HG02943 (cell line): Measurements from ENCODE around the gene CPTP.

Source experiments
- ATAC-seq: cut with Tn5 transposase; IDR thresholded peaks from one replicate; pipeline ENCODE4 v1.9.1; 2021; ENCODE audit warnings: mild to moderate bottlenecking, low read depth, moderate library complexity; ENCODE audit not compliant: unreplicated experiment

The CPTP gene

DNA sequence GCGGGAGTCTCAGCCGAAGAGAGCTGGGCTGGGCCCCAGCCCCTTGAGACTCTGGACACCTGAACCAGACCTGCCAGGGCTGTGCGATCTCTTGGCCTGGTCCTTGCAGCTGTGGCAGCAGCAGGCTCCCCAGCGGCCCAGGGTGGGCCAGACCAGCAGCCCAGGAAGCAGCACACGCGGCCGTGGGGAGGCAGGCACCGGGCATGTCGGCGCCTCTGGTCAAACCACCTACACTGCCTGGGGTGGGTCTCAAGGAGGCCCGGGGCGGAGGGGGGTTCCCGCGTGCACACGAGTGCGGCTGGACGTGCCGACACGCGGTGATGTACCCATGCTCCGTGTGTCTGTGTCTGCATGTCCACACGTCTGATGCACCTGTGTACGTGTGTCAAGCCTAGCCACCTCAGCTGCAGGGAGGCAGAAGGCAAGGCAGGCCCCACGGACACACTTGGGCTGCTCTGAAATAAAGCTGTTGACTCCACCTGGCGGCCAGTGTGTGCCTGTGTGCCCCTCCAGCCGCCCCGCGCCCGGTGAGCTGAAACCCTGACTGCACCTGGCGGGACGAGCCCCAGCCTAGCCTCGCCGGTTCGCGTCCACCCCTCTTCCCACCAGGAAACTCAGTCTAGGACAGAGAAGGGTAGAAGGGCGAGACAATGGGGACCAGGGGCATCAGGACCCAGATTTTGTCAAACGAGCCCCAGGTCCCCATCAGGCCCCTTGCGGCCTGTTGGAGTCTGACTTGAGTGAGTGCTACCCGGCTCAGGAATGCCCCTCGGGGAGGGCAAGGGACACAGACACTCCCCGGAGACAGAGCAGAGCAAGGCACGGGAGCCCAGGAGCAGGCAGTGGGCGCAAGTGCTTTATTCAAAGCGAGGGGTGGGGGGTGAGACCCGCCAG lies 32.8 kb upstream of the CPTP start:
- no peak for ATAC-seq

DNA sequence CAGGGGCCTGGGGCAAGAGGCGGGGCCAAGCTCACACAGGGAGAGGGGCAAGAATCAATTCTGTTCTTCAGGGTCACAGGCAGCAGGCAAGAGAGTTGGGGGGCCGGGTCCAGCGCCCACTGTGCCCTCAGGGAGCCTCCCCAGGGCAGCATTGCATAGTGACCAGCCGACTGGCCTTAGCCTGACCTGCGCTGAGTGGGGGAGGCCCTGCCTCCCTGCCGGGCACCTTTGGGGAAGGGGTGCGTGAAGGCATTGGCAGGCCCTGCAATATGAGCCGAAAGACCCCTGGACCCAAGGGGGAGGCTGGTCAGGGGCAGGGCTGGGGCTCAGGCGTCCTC lies 32.2 kb upstream of the CPTP start:
- no peak for ATAC-seq

DNA sequence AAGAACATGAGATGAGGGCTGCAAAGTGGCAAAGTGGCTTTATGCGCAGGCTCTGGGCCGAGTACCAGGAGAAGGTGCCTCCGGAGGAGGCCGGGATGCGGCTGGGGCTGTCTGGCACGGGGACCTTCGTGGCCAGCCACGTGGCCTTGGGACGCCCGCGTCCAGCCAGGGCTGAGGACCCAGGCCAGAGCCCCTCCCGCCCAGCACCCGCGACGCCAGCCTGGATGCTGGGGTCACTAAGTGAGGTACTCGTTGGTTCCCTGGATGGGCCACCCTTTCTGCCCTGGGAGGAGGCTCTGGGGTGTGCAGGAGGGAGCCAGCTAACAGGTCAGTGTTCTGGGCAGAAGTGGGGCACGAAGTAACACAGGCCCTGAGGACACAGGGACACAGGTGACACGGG lies 31.8 kb upstream of the CPTP start:
- ATAC-seq, result no peak

DNA sequence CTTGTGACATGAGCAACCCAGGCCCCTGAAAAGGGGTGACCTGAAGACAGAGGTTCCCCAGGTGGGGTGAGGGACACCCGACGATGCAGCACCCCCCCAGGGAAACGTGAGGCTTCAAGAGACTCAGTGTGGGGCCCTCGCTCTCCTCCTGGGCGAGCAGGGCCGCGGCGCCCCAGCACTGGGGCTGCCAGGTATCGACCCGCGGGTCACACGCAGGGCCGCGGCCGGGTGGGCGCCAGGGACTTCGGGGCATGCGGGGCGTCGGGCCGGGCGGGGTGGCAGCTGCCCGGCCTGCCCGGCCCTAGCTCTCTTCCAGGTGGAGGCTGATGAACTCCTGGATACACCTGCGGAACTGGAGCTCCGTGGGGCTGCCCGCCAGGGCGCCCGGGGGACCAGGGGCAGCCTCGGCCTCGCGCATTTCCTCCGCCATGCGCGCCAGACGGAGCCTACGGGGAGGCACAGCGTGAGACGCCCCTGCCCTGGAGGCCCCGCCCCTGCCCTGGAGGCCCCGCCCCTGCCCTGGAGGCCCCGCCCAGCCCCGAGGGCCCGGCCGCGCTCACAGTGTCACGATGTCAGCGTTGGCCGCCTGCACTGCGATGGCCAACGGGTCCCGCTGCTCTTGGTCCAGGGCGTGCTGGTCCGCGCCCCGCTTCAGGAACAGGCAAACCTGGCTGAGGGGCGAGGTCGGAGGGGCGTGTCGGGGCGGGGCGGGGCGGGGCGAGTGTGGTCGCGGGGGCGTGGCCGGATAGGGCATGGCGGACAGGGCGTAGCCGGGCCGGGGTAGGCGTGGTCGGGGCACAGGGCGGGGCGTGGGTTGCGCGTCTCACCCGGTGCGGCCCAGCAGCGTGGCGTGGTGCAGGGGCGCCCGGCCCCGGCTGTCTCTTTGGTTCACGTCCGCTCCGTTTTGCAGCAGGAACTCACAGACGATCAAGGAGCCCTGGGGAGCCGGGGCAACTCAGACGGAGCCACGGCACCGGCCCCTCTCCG lies 31.0 kb upstream of the CPTP start:
- no peak for ATAC-seq

DNA sequence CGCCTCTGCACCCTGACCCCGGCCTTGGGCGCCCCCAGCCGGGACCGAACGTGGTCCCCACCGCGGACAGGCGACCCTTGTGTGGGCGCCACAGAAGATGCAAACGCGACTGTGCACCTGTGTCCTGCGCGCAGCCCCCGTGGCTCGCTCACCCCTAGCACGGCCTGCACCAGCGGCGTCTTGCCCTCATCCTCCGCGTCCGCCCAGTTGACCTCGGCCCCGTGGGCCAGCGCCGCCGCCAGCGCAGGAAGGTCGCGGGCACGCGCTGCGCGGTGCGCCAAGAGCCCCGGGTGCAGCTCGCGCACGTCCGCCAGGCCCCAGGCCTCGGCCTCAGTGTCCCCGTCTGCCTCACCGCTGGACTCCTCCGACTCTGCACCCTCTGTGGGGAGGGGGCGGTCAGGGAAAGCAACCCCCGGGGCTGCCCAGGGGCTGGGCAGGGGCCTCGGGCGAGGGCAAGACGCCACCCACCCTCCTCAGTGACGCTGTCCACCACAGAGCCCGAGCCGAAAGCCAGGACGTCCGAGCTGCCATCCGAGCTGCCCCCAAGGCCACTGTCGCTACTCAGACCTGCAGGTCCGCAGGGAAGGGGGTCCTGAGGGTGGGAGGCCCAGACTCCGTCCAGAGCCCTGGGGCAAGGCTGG lies 30.2 kb upstream of the CPTP start:
- no peak for ATAC-seq

DNA sequence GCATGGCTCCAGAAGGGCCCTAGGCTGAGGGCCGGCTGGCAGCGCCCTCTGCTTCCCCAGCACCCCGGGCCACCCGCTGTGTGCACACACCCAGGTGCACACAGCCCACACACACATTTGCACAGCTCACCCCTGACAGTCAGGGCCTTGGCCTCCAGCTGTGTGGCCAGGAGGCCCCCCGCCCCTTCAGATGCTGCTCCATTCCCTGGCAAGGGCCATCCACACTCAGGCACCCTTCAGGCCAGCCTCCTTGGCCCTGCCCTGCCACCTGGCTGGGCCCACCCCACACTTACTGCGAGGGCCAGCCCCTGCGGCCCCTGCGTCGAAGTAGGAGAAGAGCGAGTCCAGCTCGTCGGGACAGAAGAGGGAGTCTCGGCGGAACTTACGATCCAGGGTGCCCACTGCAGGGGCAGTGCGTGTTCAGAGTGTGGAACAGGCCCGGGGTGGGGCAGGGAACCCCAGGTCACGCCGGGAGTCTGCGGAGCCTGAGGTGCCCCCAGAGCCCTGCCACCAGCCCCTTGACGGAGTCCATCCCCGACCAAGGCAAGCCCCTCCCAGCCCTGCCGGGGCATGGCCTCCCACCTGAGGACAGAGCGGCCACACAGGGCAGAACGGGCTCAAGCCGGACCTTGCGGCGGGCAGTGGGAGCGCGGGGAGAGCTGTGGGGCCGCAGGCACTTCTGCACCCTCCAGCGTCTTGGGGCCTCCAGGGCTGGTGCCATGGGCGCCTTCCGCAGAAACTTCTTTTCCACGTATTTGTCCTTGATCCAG lies 29.3 kb upstream of the CPTP start:
- ATAC-seq, result no peak

DNA sequence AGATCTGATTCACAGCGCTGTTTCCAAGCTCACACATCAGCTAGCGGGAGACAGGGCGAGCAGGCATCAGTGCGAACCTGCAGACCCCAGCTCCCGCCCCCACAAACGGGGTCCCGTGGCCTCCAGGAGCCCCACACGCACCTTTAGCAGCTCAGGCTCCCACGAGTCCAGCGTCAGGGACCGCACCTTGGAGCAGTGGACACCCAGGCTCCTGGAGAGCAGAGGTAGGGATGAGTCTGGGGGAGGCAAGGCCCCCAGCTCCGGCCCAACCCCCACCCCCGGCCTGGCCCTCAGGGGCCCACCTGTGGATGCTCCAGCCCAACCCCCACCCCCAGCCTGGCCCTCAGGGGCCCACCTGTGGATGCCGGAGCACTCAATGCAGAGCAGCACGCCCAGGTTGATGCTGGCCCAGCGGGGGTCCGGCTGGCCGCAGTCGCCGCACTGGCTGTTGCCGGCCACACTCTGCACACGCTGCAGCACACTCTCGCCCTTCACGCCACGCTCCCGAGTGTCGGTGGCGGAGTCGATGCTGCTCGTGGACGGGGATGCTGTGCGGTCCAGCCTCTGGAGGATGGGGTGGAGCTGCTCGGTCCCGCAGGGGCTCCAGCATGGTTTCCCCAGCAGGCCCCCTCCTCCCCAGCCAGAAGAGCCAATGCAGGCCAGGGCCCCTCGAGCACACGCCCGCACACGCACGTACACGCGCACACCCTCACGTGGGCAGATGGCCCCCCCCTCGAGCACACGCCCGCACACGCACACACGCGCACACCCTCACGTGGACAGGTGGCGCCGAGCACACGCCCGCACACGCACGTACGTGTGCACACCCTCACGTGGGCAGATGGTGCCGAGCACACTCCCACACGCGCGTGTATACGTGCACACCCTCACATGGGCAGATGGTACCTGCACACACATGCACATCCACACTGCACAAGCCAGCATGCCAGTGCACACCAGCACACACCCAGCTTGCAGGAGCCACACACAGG lies 28.2 kb upstream of the CPTP start:
- no peak for ATAC-seq

DNA sequence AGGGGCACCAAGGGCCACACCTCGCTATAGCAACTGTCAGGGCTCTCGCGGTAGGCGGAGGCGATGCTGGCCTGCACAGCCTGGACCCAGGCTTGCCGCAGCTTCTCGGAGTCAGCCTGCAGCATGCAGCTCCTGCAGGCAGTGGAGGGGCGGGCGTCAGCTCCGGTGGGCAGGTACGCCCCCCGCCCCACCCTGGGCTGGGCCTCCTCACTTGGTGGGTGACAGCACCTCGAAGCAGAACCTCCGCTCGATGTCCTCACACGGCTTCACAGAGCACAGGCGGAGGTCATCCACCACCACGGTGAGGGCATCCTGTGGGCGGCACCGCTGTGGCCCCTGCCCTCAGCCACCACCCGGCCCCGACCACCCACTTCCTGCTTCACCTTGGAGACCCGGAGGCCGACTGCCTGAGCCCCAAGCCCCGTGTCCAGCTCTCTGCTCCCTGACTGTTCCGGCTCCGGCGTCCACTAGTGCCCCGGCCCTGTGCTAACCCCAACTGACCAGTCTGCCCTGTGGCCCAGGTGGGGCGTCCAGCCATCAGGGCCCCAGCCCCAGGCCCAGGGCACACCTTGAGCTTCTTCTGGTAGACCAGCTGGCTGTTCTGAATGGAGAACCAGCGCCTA lies 26.7 kb upstream of the CPTP start:
- ATAC-seq, result no peak

DNA sequence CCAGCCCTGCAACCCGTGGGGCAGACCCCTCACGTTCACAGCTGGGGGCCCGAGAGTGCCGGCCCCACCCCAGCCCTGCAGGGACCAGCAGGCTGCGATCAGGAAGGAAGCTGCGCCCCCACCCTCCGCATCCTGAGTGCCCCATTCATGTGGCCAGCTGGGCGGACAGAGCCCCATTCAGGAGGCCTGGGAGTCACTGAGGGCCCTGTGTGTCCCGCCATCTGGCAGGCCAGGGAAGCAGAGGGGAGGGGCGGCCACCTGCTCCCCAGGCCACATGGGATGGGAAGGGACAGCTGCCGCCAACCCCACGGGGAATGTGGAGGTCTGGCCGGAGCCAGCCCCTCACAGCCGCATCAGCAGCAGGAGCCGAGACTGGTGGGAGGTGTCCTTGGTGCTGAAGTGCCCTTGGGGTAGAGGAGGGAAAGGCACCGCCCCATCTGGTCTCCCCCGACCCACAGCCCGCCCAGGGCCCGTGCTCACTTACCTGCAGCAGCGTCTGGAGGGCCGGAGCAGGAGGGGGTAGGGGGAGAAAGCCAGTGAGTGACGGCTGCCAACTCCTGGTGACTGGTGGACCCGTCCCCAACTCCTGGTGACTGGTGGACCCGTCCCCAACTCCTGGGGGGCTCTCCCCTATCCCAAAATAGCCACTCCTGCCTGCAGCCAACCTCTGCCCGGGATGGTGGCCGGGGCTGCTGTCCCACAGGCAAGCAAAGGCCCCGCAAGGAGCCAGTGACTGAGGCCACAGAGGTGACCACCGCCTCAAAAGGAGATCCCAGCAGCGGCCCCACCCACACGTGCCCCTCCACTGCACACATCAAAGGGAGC lies 25.5 kb upstream of the CPTP start:
- ATAC-seq, result no peak

DNA sequence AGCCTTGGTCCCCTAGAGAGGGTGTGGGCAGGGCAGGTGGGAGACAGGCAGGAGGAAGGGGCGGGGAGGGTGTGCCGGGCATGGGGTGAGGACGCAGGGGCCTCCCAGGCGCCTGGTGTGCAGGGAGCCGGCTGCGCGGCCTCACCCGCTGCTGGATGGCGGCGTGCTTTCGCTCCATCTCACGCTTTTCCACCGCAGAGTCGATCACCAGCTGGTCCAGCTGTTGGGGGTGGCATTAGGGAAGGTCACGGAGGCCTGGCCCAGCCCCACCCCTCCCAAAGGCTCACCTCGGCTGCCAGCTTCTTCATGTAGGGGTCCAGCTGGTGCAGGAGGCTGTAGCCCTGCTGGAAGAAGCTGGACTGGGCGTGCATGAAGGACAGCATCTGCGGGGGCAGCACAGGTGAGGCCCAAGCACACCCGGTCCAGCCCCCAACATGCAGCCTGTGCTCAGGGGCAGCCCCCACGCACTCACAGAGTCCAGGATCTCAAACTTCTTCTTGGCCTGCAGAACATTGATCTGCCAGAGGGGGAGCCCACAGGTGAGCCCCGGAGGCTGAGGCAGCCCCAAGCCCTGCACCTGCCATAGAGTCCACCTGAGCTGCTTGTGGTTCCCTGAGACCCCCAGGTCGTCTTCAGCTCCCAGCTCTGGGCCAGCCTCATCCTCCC lies 24.8 kb upstream of the CPTP start:
- ATAC-seq, result no peak

DNA sequence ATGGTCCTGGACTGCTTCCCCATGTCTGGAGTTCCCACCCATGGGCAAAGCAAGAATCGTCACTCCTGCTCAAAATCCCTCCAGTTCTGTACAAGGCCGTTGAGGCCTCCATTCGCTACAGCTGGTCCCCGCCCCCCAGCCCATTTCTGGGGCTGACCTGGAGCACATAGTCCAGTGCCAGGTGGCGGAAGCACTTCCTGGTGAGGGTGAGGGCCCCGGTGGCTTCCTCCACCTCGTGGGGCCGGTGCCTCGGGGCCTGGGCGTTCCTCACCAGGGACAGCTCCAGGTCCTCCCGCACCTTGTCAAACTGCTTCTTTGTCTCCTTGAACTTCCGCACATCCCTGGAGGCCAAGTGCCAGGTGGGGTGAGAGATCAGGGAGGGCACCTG lies 24.3 kb upstream of the CPTP start:
- no peak for ATAC-seq

DNA sequence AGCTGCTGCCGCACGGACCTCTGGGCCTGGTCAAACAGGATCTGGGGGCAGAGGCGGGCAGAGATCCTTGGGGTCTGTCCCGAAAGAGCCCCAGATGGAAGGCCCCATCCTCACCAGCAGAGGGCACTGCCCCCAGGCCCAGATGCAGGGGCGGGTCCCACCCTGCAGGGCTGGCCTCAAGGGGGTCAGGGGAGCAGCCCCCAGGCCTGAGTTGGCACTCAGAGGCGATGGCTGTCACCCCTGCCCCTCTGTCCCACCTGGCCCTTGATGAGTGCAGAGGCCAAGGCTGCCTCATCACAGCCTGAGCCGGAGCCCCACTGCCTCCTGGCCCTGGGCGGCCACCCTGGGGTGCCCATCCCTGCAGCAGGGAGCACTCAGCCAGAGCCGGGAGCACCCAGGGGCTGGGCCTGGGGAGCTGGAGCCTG lies 22.6 kb upstream of the CPTP start:
- no peak for ATAC-seq

DNA sequence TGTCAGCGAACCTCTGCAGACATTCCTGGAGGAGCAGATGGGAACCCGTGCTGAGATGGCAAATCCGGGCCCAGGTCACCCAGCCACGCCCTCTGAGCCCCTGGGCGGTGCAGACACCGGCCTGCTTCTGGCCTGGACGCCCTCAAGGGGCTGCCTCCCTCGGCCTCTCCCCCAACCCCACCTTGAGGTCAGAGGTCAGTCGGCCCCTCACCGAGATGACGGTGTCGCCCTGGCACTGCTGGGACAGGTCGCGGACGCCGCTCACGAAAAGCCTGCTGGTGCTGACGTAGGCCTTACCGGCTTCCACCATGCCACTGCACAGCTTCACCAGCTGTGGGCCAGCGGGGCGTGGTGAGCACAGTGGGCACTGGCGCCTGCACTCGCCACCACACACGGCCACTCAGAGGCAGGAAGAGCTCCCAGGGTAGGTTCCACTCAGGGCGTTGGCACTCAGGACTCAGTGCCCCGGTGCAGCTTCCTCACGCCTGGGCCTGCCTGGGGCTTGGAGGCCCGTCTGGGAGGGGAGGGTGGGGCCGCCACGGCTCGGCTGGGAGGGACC lies 21.6 kb upstream of the CPTP start:
- ATAC-seq, result no peak

DNA sequence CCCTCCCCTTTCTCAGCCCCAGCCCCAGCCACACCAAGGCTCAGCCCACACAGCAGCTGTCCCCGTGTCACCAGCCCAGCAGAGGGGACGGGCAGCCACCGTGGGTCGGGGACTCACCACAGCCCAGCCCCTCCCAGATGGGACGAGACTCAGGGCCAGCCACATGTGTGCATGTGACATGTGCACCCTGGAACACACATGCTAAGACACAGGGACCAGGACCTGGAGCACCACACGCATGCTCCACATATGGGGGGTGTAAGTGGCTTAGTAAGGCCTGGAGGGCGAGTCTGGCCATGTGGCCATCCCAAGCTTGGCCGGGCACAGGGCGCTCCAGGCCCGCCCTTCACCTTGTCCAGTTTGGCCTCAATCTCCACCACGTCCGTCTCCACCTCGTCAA lies 20.9 kb upstream of the CPTP start:
- ATAC-seq, result no peak

DNA sequence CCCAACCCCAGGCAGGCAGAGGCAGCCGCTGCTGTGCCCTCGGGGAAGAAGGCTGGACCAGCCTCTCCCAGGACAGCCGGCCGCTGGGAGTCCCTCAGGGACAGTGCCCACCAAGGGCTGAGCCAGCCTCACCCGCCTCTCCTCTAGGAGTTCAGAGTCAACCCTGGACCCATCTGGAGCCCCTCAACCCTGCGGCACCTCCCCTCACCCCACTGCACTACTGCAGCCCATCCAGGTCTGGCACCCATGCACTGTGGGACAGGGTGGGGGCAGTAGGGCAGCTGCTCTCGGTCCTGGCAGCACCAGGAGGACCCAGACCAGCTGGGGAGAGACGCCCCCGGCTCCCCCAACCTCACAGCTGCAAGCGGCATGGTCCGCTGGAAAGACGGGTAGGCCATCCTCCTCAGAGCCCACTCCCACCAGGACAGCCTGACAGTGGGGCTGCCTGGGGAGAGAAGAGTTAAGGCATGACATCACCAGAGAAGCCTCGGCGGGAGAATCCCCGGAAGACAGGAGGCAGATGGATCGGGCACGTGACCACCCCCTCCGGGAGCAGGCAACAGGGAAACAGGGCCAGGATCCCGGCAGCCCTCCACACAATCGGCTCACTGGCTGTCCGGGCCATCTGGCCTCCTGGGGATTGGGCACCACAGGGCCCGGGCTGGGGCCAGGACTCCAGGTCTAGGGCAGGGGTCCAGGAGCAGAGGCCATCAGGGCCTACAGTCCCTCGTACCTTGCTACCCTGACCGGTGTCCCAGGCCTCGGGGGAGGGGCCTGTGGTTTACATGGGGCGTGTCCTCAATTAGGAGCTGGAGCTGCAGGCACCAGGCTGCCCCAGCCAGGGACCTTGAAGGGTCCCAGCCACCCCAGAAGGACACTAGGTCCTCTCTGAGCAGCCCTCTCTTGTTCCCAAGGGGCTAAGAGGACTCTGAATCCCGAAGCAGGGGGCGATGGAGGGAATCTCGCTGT lies 20.0 kb upstream of the CPTP start:
- no peak for ATAC-seq
